ENCODE measurements around the gene ERG28. TPM values are rescaled to one million over a fixed set of nuclear protein-coding genes. Genes with fewer than 3 reads are reported as not detected.

Gene ERG28
- polyA plus RNA-seq, 1 experiment: 23.7 TPM

GRCh38 chr14:75625034-75625433 lies 35.6 kb downstream of the ERG28 start:
- CTCF ChIA-PET: interaction anchor here (1.0 to 1.6 kb wide), 2 partner anchors 13 to 16 kb away, joined by 3 to 7 read pairs; no protein-coding TSS in a partner anchor

GRCh38 chr14:75619548-75619947 lies 41.1 kb downstream of the ERG28 start:
- H3K4me3 ChIP-seq (ENCODE audit: low read depth, low read length): no peak overlapping the region
- ChIA-PET CTCF (interaction anchor here (1.3 to 2.0 kb wide), 2 partner anchors 19 to 59 kb away, joined by 4 to 6 read pairs; no protein-coding TSS in a partner anchor), POLR2A (no interaction called here)
- DNase-seq (ENCODE audit: low read depth): no peak
- no peaks in the 10 kb centered on the region; the same call in 1 of the 2 replicates for H3K27me3 ChIP-seq (ENCODE audit: control insufficient read depth, insufficient read depth, low read length)
- no peaks in the 10 kb centered on the region for H3K36me3 ChIP-seq (ENCODE audit: control insufficient read depth, insufficient read depth, low read length)
- TF ChIP-seq, protein P1, sequence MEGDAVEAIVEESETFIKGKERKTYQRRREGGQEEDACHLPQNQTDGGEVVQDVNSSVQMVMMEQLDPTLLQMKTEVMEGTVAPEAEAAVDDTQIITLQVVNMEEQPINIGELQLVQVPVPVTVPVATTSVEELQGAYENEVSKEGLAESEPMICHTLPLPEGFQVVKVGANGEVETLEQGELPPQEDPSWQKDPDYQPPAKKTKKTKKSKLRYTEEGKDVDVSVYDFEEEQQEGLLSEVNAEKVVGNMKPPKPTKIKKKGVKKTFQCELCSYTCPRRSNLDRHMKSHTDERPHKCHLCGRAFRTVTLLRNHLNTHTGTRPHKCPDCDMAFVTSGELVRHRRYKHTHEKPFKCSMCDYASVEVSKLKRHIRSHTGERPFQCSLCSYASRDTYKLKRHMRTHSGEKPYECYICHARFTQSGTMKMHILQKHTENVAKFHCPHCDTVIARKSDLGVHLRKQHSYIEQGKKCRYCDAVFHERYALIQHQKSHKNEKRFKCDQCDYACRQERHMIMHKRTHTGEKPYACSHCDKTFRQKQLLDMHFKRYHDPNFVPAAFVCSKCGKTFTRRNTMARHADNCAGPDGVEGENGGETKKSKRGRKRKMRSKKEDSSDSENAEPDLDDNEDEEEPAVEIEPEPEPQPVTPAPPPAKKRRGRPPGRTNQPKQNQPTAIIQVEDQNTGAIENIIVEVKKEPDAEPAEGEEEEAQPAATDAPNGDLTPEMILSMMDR (IDR thresholded peaks at IDR 0.05; ENCODE audit: insufficient read depth, low read depth, low read length): no peak

More at GRCh38 chr14:75625034-75625433, 35.6 kb downstream of the ERG28 start:
- TF ChIP-seq, protein P1 (IDR thresholded peaks at IDR 0.05; ENCODE audit: insufficient read depth, low read depth, low read length): no peak
- Histone ChIP-seq H3K36me3 (ENCODE audit: control insufficient read depth, insufficient read depth, low read length) (no peaks in the 10 kb centered on the region), H3K27me3 (ENCODE audit: control insufficient read depth, insufficient read depth, low read length) (no peaks in the 10 kb centered on the region; the same call in 1 of the 2 replicates), H3K4me3 (ENCODE audit: low read depth, low read length) (no peak overlapping the region)
- POLR2A ChIA-PET: no interaction called here
- DNase-seq (ENCODE audit: low read depth): no peak

DNA sequence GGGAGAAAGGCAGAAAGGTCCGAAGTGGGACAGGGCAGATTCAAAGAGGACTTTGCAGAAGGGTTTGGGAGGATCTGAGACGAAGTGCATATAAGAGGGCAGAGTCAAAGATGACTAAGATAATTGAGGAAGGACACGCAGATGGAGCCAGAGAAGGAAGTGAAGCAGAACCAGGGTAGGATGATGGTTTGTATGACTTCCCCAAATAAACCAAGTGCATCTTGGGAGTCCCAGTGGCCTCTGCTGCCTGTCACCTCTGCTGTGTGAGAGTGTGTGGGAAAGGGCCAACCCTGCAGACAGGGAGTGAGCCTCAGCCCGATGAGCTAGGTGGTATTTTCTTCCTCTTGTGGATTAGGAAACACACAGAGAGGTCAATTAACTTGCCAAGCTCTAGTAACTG lies 45.5 kb downstream of the ERG28 start:
- TF ChIP-seq, protein P1 (IDR thresholded peaks at IDR 0.05; ENCODE audit: insufficient read depth, low read depth, low read length): no peak
- POLR2A ChIA-PET: no interaction called here
- no peak for DNase-seq (ENCODE audit: low read depth)
- CTCF ChIA-PET: interaction anchor here (1.0 to 1.1 kb wide), 2 partner anchors 33 to 37 kb away, joined by 3 read pairs; partner anchors contain the start of gene FLVCR2
- Histone ChIP-seq H3K4me3 (ENCODE audit: low read depth, low read length) (no peak overlapping the region), H3K36me3 (ENCODE audit: control insufficient read depth, insufficient read depth, low read length) (no peaks in the 10 kb centered on the region), H3K27me3 (ENCODE audit: control insufficient read depth, insufficient read depth, low read length) (peaks cover 9% of the 10 kb centered on the region)

GRCh38 chr14:75614179-75614578 lies 46.5 kb downstream of the ERG28 start:
- H3K36me3 ChIP-seq (ENCODE audit: control insufficient read depth, insufficient read depth, low read length): no peaks in the 10 kb centered on the region
- no peak overlapping the region for H3K4me3 ChIP-seq (ENCODE audit: low read depth, low read length)
- H3K27me3 ChIP-seq (ENCODE audit: control insufficient read depth, insufficient read depth, low read length): peaks cover 11% of the 10 kb centered on the region
- CTCF ChIA-PET: interaction anchor here (0.7 to 1.0 kb wide), 2 partner anchors 34 to 38 kb away, joined by 3 read pairs; no protein-coding TSS in a partner anchor
- POLR2A ChIA-PET: no interaction called here
- no peak for DNase-seq (ENCODE audit: low read depth)
- TF ChIP-seq, protein P1 (IDR thresholded peaks at IDR 0.05; ENCODE audit: insufficient read depth, low read depth, low read length): no peak

DNA sequence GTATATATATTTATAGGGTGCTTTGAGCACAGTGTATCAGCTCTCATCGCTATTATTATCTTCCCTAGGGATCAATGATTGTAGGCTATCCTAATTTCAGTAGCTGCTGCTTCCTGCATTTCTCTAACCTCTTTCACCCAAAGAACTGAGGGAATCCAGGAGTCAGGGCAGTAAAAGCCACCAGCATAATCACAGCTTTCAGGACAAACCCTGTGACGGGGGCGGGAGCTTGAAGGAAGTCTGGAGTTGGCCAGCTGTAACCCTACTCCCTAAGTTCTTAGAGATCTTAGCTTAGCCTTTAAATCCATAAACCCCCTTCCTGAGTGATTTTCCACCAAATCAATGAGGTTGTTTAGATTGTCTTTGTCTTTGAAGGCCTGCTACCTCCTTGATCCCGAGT lies 48.5 kb downstream of the ERG28 start:
- Histone ChIP-seq H3K27me3 (ENCODE audit: control insufficient read depth, insufficient read depth, low read length) (peaks cover 11% of the 10 kb centered on the region), H3K4me3 (ENCODE audit: low read depth, low read length) (no peak overlapping the region), H3K36me3 (ENCODE audit: control insufficient read depth, insufficient read depth, low read length) (no peaks in the 10 kb centered on the region)
- POLR2A ChIA-PET: no interaction called here
- TF ChIP-seq, protein P1 (IDR thresholded peaks at IDR 0.05; ENCODE audit: insufficient read depth, low read depth, low read length): no peak
- no peak for DNase-seq (ENCODE audit: low read depth)
- CTCF ChIA-PET: interaction anchor here (2.7 to 2.8 kb wide), 2 partner anchors 13 to 42 kb away, joined by 7 to 15 read pairs; no protein-coding TSS in a partner anchor
